Hepatocyte (in vitro differentiated cells): ENCODE measurements around the gene HORMAD2. TPM values are rescaled to one million over a fixed set of nuclear protein-coding genes. Genes with fewer than 3 reads are reported as not detected.

ENCODE experiments used
- DNase-seq: peaks from one replicate; pipeline ENCODE4 v3.0.0-alpha.2; 2016; ENCODE audit warnings: low spot score
- H2AFZ ChIP-seq: fragments of 200-600 bp; sonication (generic); 2 replicates; pipeline ENCODE4 v1.6.0; 2016; ENCODE audit warnings: antibody characterized with exemption, mild to moderate bottlenecking
- H3K27ac ChIP-seq: fragments of 200-600 bp; sonication (generic); 2 replicates; pipeline ENCODE4 v1.5.1; 2016; ENCODE audit warnings: mild to moderate bottlenecking
- H3K27me3 ChIP-seq: fragments of 200-600 bp; sonication (generic); 2 replicates; pipeline ENCODE4 v1.6.1; 2016
- H3K36me3 ChIP-seq: fragments of 200-600 bp; sonication (generic); replicated peaks from 2 replicates; pipeline ENCODE4 v1.5.1; 2016; ENCODE audit warnings: low read depth; ENCODE audit not compliant: insufficient read depth
- H3K4me1 ChIP-seq: fragments of 200-600 bp; sonication (generic); 2 replicates; pipeline ENCODE4 v1.5.1; 2016; ENCODE audit warnings: mild to moderate bottlenecking, moderate library complexity; ENCODE audit not compliant: insufficient read depth
- H3K4me2 ChIP-seq: fragments of 200-600 bp; sonication (generic); 2 replicates; pipeline ENCODE4 v1.6.0; 2016
- H3K4me3 ChIP-seq: fragments of 200-600 bp; sonication (generic); 2 replicates; pipeline ENCODE4 v1.5.1; 2016; ENCODE audit warnings: mild to moderate bottlenecking
- H3K79me2 ChIP-seq: fragments of 200-600 bp; sonication (generic); 2 replicates; pipeline ENCODE4 v1.6.0; 2017; ENCODE audit warnings: mild to moderate bottlenecking
- H3K9me2 ChIP-seq: fragments of 200-600 bp; sonication (generic); replicated peaks from 2 replicates; pipeline ENCODE4 v1.6.0; 2017; ENCODE audit warnings: mild to moderate bottlenecking; ENCODE audit not compliant: insufficient read depth
- H3K9me3 ChIP-seq: fragments of 200-600 bp; sonication (generic); 2 replicates; pipeline ENCODE4 v1.5.1; 2016; ENCODE audit warnings: low read depth, mild to moderate bottlenecking
- H4K20me1 ChIP-seq: fragments of 200-600 bp; sonication (generic); 2 replicates; pipeline ENCODE4 v1.6.0; 2016; ENCODE audit warnings: mild to moderate bottlenecking; ENCODE audit not compliant: insufficient read depth, poor library complexity, severe bottlenecking
- CTCF ChIP-seq: fragments of 200-600 bp; sonication (generic); IDR thresholded peaks from 2 replicates; pipeline ENCODE4 v1.5.1; 2016; ENCODE audit warnings: antibody characterized with exemption, mild to moderate bottlenecking; ENCODE audit not compliant: poor library complexity
- EZH2 ChIP-seq: fragments of 200-600 bp; sonication (generic); IDR thresholded peaks from 2 replicates; pipeline ENCODE4 v1.6.1; 2016; ENCODE audit warnings: antibody characterized with exemption, mild to moderate bottlenecking, borderline replicate concordance
- EZH2phosphoT487 ChIP-seq: fragments of 200-600 bp; sonication (generic); IDR thresholded peaks from one replicate; pipeline ENCODE4 v1.6.1; 2018; ENCODE audit warnings: antibody characterized with exemption, mild to moderate bottlenecking, low read depth, moderate library complexity; ENCODE audit not compliant: unreplicated experiment, severe bottlenecking
- WGBS: methylation state at CpG from one replicate; pipeline ENCODE4 v1.1.6; 2016; ENCODE audit warnings: low lambda C conversion rate; ENCODE audit errors: missing lambda C conversion rate; 5-methylcytosine and 5-hydroxymethylcytosine counted together
- polyA plus RNA-seq: library from polyadenylated mRNA; unstranded; fragments of >200 nt; fragmentation: Nextera tagmentation; extraction: Ambion mirVana; gene quantifications from 2 replicates; pipeline ENCODE4 v1.2.1, GENCODE V29; 2016
- total RNA-seq: library from RNA; depleted of rRNA; stranded (reverse); fragments of >200 nt; gene quantifications from 2 replicates; pipeline ENCODE4 v1.2.3, GENCODE V29; 2014

The HORMAD2 gene
- total and polyA plus RNA-seq, 2 experiments from 2014 or later, result not detected

GRCh38 chr22:30044369-30044768 lies 35.9 kb upstream of the HORMAD2 start:
- no peaks in the 10 kb centered on the region for H3K9me2 ChIP-seq
- TF ChIP-seq CTCF (no peak), EZH2phosphoT487 (no peak), EZH2 (no peak)
- H3K36me3 ChIP-seq, result no peaks in the 10 kb centered on the region
- DNase-seq, result peak; percentile 78
- no peak overlapping the region for H2AFZ ChIP-seq
- peaks cover 17% of the 10 kb centered on the region for H3K4me1 ChIP-seq
- H3K79me2 ChIP-seq, result no peaks in the 10 kb centered on the region
- H3K27me3 ChIP-seq, result no peaks in the 10 kb centered on the region
- 48% methylated on average over 3 of the region's 3 CpGs for WGBS
- peak overlapping the region; percentile 82 for H3K27ac ChIP-seq
- H4K20me1 ChIP-seq, result no peaks in the 10 kb centered on the region
- no peaks in the 10 kb centered on the region for H3K9me3 ChIP-seq
- H3K4me2 ChIP-seq, result peak overlapping the region; percentile 31
- no peak overlapping the region for H3K4me3 ChIP-seq

- H3K79me2 ChIP-seq, result no peaks in the 10 kb centered on the region
- H3K4me1 ChIP-seq, result peaks cover 17% of the 10 kb centered on the region
- H2AFZ ChIP-seq, result no peak overlapping the region
- no peaks in the 10 kb centered on the region for H3K9me2 ChIP-seq
- TF ChIP-seq EZH2phosphoT487 (no peak), EZH2 (no peak), CTCF (no peak)
- no peaks in the 10 kb centered on the region for H3K9me3 ChIP-seq
- no peaks in the 10 kb centered on the region for H3K36me3 ChIP-seq
- H3K4me3 ChIP-seq, result no peak overlapping the region
- DNase-seq, result no peak
- H3K4me2 ChIP-seq, result peak overlapping the region; percentile 8
- no peaks in the 10 kb centered on the region for H4K20me1 ChIP-seq
- H3K27me3 ChIP-seq, result no peaks in the 10 kb centered on the region
- peak overlapping the region; percentile 82 for H3K27ac ChIP-seq
- WGBS, result 86% methylated on average over 4 of the region's 4 CpGs
These were observed 35.3 kb upstream of the HORMAD2 start for GRCh38 chr22:30044881-30045493.

GRCh38 chr22:30045494-30045887 lies 34.8 kb upstream of the HORMAD2 start:
- no peak overlapping the region for H2AFZ ChIP-seq
- no peak for DNase-seq
- H3K4me1 ChIP-seq, result peaks cover 17% of the 10 kb centered on the region
- no peaks in the 10 kb centered on the region for H4K20me1 ChIP-seq
- WGBS, result 91% methylated on average over 4 of the region's 4 CpGs
- no peak overlapping the region for H3K4me3 ChIP-seq
- H3K4me2 ChIP-seq, result no peak overlapping the region
- no peaks in the 10 kb centered on the region for H3K79me2 ChIP-seq
- no peaks in the 10 kb centered on the region for H3K27me3 ChIP-seq
- TF ChIP-seq EZH2phosphoT487 (no peak), CTCF (no peak)
- no peaks in the 10 kb centered on the region for H3K9me3 ChIP-seq
- H3K27ac ChIP-seq, result peak overlapping the region; percentile 82
- no peaks in the 10 kb centered on the region for H3K36me3 ChIP-seq
- no peaks in the 10 kb centered on the region for H3K9me2 ChIP-seq
